GM19452 (cell line): ENCODE data around the gene ADAM19.

Experiments
- ATAC-seq: cut with Tn5 transposase; IDR thresholded peaks from one replicate; pipeline ENCODE4 v1.9.1; 2021; ENCODE audit not compliant: unreplicated experiment

Gene ADAM19

DNA sequence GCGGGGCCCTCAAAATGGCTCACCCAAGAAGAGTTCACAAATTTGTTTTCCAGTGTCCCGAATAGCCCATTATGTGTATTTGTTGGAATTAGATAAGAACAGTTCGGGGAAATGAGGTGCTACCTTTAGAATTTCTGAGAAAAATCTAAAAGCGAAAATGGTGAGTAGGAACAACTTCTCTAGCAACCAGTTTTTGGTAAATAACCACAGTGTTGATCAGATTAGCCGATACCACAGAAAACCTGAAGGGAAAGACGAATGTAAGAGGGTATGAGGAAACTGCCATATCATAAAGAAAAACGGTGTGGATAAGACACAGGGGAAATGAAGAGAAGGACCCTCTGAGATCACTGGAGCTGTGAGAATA, 31.0 kb downstream of the ADAM19 start:
- no peak for ATAC-seq

DNA sequence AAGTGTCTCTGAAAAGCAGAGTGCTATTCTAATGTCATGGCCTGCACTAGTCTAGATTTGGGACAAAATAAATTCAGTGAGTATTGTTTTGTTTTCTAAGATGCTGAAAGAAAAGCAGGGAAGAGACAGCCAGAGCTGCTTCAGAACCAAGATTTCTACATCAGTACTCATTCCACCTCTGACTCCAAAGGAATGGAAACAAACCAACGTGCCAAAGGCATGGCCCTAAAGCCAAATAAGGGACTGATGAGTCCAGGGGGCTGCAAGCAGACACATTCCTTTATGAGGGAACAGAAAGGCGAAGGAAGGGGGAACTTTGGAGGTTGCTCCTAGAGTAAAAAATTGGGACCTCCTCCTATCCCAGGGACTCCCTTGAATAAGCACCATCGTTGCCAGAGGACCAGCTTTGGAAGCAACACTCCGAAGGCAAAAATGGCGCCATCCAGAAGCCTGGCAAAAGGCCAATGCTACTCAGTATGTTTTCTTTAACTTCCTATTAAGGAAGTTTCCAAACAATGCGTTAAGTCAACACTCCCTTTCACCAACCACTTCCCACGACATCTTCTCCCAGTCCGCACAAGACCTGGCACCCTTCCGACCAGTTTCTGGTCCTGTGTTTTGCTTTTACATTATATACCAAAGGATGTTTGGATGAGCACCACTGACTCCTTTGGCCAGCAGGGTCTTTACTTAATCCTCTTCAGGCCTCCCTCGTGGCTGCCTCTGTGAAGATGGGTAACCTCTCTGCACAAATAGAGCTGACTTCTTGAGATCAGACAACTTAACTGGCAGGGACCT, 31.6 kb downstream of the ADAM19 start:
- ATAC-seq, result no peak

DNA sequence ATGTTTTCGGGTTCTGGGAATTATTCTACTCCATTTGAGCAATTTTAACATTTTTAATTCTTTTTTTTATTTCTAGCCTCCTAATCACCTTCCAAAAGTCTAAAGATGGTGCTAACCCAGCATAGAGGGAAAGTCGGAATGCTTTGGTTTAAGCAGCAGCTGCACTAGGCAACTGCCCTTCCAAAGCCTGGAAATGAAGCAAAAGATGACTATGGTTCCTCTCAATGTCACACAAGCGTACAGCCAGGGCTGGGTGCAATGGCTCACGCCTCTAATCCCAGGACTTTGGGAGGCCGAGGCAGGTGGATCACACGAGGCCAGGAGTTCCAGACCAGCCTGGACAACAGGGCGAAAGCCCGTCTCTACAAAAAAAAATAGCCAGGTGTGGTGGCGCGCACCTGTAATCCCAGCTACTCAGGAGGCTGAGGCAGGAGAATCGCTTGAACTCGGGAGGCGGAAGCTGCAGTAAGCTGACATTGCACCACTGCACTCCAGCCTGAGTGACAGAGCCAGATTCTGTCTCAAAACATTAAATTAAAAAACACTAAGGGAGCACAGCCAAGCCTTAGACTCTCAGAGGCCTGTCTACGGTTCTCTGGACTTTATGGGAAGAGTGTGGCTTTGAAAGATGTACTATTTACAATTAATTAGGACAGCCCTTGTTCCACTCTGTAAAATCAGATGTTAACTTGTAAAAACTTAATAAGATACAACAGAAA, 33.1 kb downstream of the ADAM19 start:
- ATAC-seq, result no peak

GRCh38 chr5:157541447-157542118, 34.0 kb downstream of the ADAM19 start:
- ATAC-seq, result peak; percentile 4

DNA sequence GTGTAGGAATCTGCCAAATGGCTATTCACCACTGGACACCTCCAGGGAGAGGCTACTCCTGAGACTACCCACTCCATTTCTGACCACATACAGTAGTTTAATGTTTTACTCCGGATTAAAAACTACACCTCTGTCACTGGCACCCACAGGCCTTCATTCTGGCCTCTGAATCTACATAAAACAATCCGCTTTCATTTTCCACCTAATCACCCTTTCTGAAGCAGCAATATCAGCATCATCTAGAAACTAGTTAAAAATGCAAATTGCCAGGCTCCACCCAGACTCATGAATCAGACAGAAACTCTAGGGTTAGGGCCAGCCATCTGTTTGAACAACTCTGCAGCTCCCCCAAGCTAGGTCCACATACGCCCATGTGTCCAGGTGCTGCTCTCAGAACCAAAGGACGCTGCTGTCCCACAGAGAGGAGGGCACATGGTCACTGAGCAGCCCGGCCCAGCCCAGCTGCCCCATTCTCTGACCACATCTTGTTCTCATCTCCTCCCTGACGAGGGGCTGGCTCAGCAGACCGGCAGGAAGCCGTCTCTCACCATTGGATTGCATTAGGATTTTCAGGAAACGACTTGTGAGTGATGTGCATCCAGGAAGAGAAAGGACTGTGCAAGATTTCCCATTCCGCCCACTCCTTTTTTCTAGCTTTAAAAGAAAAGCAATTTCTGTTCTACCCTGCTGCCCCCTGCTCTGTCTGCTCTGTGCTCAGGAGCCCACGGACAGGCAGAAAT, 34.7 kb downstream of the ADAM19 start:
- peak; percentile 96 for ATAC-seq

GRCh38 chr5:157540124-157540523, 35.5 kb downstream of the ADAM19 start:
- no peak for ATAC-seq

DNA sequence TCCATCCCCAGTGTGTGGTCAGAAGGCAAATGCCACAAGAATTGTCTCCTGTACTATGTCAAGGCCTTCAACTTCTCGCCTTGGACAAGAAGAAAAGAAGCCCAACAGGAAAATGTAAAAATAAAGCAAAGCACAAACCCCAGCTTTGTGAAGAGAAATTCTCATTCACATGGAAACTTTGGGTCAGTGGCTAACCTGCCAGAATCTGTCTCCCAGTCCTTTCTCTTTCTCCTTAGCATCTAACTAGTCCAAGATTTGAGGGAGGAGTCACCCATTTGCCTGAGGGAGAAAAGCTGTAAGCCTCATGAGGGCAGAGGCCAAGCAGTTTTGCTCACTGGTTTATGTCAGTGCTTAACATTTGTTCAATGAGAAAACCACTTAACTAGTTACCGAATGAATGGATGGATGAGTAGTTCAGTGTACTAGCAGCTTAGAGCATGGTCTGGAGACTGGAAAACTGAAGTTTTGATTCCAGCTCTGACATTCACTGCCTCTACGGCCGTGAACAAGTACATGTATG, 36.0 kb downstream of the ADAM19 start:
- ATAC-seq, result no peak

- no peak for ATAC-seq
Measured at GRCh38 chr5:157538311-157538710, 37.3 kb downstream of the ADAM19 start.

- ATAC-seq, result no peak
Measured at GRCh38 chr5:157535042-157535865, 40.3 kb downstream of the ADAM19 start.

GRCh38 chr5:157533011-157533481, 42.5 kb downstream of the ADAM19 start:
- ATAC-seq, result no peak

DNA sequence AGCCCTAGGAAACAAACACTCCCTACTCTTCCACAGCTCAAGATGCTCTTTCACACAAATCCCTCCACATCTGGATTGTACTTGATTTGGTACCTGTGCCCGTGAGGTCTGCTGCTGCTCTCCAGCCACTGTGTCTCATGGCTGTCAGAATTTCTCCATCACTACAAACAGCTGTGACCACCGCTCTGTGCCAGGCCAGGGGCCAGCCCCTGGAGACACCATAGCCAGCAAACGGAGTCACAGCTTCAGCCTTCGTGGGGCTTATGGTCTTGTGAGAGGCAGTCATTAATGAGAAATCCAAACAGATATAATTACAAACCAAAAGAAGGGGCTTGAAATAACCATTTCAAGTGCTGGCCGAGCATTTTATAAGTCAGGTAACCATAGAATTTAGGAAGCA, 43.6 kb downstream of the ADAM19 start:
- ATAC-seq, result no peak

DNA sequence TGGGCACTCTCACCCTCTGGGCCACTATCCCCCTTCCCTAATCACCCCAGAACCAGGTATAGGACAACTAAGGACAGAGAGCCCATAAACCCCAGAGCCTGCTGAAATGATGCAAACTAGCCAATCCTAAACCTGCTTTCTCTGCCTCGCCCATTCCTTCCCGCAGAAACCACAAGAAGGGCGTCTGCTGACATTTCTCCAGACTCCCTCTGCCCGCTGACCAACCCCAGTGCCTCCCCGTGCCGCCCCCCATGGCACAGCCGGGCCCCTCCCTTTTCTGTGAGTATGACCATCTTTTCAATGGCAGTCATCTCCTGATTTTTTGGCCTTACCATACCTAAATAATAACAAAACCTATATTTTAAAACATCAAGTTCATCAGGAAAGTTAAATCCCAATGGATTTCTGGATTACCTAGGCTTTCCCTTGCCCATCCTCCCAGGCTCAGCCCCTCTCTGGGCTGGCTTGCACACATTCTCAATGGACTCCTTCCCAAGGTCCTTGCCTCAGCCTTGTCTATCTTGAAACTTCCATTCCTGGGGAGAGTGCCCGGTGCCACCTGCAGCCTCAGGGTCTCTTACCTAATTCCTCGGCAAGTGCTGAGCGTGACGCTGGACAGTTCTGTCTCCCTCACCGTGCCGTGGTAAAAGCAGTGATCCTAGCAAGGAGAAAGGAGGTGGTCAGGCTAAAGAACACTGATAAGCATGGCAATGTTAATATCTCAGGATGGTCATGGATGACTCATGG, 45.2 kb downstream of the ADAM19 start:
- ATAC-seq, result no peak

GRCh38 chr5:157529002-157529401, 46.6 kb downstream of the ADAM19 start:
- no peak for ATAC-seq

DNA sequence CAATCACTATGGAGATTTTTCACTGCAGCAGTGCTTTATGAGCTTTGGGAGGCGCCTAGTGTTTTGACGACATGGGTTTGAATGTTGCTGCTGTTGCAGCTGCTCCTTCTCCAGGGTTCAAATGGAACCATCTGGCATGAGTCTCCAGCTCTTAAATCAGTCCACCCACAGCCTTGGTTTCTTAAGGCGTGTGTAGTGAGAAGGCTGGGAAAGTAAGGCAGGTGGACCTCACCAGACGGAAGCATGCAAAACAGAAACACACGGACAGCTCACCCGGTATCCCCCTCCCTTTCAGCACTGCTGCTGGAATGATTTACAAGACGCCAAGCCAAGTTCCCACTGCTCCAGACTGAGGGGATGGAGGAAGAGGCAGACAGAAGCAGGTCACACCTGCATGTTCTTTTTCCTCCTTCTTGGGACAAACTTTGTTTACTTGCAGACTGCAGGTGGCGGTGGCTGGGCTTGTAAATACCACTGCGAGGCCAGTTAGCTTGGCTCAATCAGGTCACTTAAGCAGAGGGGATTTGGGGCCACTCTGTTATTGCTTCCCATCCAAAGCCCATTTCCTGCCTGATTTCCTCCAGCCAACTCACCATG, 47.4 kb downstream of the ADAM19 start:
- no peak for ATAC-seq

DNA sequence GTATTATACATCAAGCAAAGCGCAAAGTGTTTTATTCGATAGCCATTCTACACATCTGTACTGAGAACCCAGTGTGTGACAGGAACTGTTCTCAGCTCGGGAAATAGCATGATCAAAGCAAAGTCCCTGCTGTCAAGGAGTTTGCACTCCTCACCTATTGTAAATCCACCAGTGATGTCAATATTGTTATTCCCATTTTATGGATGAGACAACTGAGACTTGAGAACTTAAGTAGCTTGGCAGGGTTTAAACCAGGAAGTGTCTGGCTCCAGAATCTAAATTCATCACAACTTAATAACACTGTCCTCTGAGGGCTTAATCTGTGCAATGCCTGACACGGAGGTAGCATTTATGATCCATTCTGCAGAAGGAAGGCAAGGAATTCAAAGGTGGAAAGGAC, 50.7 kb downstream of the ADAM19 start:
- ATAC-seq, result no peak

DNA sequence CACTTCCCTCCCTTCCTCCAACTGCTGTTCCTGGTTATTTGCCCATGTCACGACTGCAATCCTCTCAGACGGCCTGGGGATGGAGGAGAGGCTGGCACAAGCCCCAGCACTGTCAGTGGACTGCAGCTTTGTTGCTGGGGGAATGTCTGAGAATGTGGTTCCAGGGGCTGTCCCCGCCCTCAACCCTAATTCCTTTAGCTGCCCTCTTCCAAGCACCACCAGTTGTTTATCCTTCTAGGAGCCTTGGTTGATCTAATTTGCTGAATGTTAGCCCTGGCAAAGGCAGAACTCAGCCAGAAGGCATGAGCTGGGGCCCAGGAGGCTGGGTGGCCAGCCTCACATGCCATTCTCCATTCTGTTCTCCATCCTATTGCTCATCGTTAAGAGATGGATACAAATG, 51.6 kb downstream of the ADAM19 start:
- ATAC-seq, result no peak

DNA sequence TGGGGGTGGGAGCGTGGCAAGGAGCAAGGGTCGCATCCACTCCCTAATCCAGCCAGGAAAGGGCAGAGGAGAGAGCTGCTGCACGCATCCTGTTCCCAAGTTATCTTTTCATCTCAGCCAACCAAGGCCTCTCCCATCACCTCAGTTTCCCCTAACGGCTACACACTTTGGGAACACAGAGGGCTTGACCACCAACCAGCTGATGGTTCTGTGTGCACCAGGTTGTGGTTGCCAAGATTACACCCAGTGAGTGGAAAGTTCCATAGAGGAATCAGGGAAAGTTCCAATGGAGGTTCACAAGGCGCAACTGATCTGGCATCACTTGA, 53.9 kb downstream of the ADAM19 start:
- ATAC-seq, result no peak

- ATAC-seq, result no peak
Measured at GRCh38 chr5:157520911-157521703, 54.5 kb downstream of the ADAM19 start.
